HG02840 (cell line): ENCODE measurements around the gene KCP.
"Not testable (repeated sequence)": the region's sequence is repeated elsewhere in the genome, so short reads cannot be mapped to it uniquely, and the experiment has no call there.

Source experiments
- ATAC-seq: cut with Tn5 transposase; IDR thresholded peaks from one replicate; pipeline ENCODE4 v1.9.1; 2021; ENCODE audit warnings: mild to moderate bottlenecking, moderate library complexity, moderate number of reproducible peaks; ENCODE audit not compliant: unreplicated experiment, low FRiP score

KCP gene

DNA sequence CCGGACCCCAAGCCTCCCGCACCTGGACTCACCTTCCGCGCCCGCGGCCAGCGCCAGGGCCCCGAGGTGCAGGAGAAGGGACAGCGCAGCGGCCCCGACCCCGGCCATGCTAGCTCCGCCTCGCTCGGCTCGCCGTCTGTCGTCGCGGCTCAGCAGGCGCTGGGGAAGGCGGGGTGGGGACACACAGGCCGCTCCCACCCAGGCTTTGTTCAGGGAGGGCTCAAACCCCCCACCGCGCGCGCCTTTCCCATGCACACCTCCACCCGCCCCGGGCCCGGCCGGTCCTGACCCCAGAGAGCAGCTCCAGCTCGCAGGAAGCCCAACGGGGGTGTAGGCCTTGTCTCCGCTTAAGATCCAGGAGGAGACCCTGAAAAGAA lies at the start of gene KCP:
Gene KCP, minus strand, starts transcription at position 141 of the 377 bp plus-strand sequence. Its CDS starts 33 bp downstream, at position 108.
- ATAC-seq = no peak

DNA sequence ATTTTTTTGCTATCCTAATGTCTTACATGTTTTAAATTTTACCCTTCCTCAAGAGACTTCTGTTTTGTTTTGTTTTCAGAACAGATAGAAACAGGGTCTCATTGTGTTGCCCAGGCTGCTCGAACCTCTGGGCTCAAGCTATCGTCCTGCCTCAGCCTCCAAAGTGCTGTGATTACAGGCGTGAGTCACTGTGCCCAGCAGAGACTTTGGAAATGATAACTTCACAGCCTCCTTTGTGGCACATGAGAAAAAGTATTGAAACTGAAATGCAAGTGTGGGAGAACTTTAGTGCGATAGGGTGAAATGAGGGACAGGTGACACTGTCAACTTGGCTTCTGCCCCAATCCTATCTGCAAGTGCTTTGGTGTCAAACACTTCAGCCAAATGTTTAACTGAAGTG lies 48.8 kb upstream of the KCP start:
- ATAC-seq = no peak

DNA sequence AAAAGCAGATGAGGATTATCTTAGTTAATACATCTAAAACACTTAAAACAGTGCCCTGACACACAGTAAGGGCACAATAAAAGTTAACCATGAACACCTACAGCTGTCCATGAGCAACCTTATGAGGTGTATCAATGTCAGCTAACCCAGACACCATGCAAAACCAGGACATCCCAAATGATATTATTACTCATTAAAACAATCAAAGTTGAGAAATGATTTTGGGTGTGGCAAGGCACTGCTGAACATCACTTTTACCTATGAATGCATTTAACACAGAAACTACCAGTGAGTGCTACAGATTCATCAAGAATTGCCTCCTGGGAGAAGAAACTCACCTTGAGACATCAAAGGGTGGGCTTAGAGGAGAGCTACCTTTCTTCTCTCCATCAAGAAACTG lies 45.5 kb upstream of the KCP start:
- ATAC-seq = no peak

DNA sequence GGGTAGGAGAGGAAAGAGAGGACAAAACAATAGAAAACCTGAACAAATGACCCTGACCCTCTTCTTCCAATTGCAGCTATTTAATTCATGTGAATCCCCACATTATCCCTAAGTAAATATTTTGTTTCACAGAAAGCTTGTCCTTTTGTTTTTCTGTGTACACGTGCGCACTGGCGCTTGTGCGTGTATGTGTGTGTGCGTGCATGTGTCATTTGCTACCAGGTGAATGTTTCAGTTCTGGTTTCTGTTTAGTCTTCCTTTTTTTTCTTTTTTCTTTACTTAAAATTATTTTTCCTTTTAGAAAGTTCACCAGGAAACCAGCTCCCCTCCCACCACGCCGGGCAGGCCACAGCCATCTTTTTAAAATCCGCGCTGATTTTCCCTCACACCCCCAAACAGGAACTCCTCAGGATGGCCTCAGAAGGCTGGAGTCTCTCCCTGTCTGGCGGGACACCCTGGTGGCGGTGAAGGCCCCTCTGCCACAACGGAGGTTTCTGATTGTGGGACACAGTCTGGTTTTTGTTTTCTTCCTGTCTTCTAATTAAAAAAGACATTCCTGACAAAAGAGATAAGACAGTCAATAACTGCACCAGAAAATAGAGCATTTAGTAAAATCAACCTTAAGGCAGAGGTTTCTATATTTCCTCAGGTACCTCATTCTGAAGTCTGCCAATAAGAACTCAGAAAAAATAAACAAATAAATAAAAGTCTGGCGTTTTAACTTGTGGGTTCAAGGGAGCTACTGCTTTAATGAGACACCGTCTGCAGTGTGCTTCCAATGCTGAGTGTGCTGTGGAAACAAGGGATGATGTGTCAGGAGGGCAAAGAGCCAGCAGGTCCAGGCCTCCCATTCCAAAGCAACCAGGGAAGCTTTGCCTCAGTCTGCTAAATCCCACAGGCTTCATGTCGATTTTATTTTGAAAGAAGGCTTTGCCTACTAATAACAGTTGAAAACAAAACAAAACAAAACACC lies 44.6 kb upstream of the KCP start:
- peak; percentile 63 for ATAC-seq

DNA sequence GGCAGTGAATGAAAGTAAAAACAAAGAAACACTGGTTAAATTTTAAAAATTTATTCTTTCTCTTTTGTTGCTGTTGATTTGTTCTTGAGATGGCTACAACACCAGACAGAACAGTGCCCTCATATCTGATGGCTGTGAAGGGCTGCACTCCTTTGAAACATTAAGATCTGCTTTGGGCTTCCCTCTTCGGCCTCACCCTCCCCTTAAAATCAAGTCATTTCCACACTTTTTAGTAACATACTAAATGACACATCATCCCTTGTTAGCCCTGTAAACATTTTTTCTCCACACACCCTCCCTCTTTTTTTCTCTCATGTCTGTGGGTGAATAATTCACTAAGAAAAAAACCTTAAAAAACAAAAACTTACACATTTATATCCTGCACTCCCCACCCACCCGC lies 43.6 kb upstream of the KCP start:
- peak; percentile 3 for ATAC-seq

DNA sequence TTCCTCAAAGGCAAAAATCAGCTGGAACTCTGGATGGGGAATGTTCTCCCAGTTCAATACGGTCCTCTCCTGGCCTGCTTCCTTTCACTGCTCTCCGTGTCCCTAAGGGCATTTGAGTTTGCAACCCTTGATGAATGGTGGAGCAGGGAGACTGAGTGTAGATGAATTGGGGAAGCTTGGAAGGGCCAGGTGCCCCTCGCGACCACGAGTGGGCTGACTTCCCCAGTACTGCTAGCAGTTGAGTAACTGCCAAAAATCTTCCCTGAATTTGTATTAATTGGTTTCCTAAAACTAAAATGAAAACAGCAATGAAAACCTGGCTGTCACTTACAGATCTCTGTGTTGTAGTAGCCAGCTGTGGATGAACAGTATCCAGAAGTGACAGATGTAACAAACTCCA lies 40.8 kb upstream of the KCP start:
- no peak for ATAC-seq

DNA sequence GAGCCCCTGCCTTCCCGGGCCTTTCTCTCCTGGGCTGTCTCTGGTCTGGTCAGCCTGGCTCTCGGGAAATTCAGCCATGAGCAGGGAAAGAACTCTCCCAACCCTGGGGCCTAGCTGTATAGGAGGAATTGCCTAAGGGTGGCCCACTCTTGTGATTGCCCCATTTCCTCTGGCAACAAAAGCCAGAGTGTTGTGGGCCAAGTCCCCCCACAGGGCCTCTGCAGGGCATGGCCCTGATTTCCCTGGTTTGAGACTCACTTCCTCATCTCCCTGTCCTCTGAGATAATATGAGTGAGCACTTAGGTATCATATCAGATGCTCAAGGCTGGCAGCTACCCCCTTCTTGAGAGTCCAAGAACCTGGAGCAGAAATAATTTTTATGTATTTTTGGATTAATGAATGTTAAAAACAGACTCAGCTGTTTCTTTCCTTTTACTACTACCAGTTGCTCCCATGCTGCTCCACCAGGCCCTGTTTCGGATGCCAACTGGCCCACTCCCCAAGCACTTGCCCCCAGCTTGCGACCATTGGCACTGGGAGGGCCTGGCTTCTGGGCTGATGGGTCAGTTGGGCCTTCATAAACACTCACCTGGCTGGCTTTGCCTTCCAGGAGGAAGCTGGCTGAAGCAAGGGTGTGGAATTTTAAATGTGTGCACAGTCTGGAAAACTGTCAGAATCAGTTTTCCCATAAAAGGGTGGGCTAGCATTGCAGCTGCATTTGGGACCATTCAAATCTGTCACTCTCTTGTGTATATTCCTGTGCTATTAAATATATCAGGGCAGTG lies 38.7 kb upstream of the KCP start:
- no peak for ATAC-seq

DNA sequence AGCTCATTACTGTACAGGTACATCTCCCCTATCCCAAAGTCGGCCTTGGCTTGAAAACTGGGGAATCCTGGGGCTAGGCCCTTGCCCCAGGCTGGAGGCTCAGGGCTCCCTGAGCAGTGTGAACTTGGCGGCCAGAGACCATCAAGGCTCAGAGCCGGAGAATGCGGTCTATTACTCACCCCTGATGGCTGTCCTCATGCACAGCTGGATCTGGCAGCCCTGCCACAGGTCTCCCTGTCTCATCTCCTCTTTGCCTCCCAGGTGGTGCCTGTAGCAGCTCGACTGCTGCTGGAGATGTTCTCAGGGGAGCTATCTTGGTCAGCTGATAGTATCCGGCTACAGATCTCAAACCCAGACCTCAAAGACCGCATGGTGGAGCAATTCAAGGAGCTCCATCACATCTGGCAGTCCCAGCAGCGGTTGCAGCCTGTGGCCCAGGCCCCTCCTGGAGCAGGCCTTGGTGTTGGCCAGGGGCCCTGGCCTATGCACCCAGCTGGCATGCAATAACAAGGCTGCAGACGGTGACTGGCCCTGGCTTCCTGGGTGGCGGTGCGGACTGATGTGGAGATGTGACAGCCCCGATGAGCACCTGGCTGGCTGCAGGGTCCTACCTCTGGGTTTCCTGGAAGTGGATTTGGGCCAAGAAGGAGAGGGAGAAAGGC lies 37.9 kb upstream of the KCP start:
- ATAC-seq = no peak

DNA sequence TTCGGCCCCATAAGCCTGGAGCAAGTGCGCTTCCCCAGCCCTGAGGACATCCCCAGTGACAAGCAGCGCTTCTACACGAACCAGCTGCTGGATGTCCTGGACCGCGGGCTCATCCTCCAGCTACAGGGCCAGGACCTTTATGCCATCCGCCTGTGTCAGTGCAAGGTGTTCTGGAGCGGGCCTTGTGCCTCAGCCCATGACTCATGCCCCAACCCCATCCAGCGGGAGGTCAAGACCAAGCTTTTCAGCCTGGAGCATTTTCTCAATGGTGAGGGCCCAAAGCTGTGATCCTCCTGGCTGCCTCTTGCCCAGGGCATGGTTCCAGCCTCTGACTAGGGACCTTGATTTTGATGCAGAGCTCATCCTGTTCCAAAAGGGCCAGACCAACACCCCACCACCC lies 37.3 kb upstream of the KCP start:
- no peak for ATAC-seq

DNA sequence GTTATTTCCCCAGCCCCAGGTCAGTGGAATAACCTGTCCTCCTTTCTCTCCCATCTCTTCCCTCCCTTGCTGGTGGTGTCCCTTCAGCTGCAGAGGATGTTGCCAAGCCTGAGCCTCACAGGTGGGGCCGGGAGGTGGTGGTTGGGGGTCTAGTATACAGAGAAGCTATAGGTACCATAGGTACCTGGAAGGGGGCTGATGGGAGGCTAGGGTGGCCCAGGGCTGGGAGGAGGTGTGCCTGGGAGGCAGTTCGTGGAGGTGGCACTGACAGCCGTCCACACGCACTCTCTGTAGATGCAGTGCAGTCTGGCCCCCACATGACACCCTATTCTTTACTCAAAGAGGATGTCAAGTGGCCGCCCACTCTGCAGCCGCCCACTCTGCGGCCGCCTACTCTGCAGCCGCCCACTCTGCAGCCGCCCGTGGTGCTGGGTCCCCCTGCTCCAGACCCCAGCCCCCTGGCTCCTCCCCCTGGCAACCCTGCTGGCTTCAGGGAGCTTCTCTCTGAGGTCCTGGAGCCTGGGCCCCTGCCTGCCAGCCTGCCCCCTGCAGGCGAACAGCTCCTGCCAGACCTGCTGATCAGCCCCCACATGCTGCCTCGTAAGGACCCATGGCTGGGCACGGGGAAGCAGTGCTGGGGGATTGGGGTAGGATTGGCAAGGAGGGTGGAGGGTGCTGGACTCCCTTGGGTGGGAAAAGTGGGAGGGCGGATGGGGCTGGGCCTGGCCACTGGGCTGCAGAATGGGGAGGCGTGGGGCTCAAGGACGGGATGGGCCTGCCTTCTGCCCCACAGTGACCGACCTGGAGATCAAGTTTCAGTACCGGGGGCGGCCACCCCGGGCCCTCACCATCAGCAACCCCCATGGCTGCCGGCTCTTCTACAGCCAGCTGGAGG lies 36.7 kb upstream of the KCP start:
- no peak for ATAC-seq

DNA sequence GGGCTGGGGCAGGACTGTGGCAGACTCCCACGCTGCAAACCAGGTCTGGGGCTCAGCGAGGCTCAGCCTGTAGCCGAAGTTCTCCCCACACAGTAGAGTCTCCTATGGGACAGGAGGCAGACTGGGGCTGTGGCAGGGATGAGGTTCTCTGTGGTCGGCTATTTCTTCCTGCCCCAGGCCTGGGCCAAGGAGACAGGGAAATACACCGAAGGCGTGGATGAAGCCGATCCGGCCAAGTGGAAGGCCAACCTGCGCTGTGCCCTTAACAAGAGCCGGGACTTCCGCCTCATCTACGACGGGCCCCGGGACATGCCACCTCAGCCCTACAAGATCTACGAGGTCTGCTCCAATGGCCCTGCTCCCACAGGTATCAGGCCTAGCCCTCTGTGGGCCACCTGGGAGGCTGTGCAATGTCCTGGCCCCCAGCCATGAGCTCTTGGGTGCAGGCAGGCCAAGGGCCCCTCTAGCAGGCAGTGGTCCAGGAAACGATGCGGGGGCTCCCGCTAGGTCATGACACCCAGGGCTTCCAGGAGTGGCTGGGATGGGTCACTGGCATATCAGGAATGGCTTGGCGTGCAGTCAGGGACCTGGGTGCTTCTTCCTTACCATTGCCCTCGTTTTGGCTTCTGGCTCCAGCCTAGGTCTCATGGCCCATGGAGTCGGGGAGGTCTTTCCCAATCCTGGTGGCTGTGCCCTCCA lies 35.3 kb upstream of the KCP start:
- ATAC-seq = no peak

DNA sequence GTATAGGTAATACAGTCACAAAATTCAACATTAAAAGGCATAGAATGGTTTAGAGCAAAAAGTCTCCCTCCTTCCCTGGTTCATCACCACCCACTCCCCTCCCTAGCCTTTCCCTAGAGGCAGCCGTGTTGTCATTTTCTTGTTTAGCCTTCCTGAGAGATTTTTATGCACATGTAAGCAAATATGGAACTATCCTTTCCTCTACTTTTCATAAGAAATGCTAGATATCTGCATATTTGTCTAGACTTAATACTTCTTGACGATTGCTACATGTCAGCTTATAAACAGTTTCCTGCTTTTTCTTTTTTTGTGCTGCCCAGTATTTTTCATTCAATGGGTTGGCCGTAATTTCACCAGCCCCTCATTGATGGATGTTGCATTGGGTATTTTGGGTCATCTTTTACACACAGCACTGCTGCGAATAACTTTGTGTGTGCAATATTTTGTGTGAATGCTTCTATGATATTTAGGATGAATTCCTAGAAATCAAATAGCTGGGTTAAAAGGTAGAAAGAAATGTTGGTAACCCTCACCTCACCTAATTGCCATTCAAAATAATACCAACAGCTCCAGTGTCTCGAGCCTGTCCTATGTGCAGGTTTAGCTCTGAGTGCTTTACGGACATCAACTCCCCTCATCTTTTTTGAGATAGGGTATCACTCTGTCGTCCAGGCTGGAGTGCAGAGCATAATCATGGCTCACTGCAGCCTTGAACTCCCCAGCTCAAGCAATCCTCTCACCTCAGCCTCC lies 34.2 kb upstream of the KCP start:
- no peak for ATAC-seq

DNA sequence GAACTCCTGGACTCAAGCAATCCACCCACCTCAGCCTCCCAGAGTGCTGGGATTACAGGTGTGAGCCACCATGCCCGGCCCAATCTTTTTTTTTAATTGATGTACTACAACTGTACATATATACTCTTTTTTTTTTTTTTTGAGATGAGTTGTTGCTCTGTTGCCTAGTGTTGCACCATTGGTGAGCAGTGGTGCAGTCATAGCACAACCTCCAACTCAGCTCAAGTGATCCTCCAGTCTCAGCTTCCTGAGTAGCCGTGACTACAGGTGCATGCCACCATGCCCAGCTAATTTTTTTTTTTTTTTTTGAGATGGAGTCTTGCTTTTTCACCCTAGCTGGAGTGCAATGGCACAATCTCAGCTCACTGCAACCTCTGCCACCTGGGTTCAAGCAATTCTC lies 32.7 kb upstream of the KCP start:
- not testable (repeated sequence) for ATAC-seq

DNA sequence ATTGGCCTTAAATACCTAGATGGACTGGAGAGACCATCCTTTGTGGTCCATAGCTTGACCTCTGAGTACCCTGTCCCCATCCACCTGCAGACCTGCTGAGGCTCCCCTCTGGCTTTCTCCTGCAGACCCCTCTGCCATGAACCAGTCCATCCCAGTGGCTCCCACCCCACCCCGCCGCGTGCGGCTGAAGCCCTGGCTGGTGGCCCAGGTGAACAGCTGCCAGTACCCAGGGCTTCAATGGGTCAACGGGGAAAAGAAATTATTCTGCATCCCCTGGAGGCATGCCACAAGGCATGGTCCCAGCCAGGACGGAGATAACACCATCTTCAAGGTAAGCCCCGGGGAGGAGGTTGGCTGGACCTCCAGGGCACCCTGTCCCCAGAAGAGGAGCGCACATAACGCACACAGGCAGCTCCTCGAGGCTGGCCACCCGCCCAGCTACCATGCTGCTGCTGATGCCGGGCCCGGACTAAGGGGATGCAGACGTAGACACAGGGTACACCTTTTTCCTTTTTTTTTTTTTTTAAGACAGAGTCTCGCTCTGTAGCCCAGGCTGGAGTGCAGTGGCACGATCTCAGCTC lies 31.5 kb upstream of the KCP start:
- no peak for ATAC-seq

DNA sequence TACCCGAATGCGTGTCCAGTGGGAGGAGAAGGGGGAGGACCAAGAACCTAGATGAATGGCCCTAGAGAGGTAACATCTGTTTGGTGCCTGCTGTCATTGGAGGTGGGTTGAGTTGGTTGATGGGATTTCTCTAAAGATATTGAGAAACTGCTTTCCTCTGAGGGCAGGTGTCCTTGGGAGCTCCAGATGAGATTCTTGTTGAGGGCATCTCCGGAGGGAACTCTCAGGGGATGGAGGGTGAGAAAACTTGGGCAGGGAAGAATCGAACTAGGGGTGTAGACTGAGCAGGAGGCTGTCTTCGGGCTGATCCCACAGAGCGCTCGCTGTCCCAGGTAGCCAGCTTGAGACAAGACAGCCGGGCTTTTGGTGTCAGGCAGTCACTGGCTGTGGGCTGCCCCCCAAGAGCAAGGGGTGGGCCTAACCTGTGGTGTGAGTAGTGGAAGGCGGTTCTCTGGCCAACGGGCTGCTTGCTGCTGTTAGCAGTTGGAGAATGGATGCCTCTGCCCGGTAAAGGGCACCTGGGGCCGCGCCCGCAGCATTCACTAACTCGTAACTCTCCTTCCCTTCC lies 30.9 kb upstream of the KCP start:
- no peak for ATAC-seq

DNA sequence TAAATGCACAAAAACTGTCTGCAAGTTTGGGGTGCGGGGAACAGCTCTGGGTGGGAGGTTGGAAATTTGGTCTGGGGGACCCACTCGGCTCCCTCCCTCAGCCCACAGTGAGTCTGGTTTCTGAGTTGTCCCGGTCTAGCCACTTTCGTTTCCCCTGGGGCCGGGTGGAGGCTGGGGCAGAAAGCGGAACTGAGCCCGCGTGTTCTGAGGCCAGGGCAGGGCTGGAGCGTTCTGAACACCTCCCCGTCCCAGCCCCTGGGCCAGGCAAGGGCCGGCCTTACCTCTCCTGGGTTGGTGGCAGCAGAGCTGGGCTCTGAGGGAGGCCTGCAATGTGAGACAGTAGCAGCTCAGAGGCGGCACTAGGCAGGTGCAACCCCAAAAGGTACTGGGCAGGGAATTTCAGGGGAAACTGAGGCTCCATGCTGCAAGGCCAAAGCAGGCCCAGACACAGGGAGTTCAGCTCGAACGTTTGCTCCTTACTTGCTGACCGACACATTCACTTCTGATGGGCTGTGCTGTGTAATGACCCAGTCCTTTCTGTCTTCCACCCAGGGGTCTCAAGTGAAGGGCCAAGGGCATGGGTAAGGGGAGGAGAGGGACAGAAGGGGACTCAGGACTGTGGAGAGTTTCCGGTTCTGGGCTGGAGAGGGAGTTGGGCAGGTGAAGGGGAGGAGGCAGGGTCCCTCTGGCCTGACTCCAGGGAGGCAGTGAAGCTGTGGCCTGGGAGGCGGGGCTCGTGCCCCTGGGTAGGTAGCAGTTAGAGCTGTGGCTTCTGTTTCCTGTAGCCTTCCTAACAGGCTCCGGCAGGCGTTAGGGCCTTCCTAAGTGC lies 30.2 kb upstream of the KCP start:
- ATAC-seq = peak; percentile 47

DNA sequence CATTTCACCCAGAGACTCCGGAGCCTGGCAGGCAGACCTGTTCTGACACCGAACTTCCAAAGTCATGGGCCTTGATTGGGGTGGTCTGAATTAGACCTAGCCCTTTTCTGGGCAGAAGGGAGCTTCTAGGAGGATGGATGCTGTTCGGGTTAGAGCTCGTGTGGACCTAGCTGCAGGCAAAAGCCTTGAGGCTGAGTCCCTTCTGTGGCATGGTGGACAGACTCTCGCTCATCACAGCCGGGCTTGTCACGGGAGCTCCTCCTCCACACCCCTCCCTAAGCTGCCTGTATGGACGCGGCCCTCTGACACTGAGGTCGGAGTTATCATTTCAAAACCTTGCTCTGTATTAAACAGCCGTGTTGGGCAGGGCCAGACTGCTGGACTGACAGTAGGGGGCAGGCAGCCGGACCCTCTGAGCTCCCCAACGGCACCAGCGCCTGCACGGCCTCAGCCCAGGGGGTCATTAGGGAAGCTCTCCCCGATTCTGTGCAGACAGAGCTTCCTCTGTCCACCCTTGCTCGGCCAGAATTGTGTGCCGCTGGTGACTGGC lies 29.4 kb upstream of the KCP start:
- ATAC-seq = peak; percentile 26
